Erythroblast (primary cell): ENCODE results near the gene PRR32.

ENCODE experiments used
- GATA1 ChIP-seq: IDR thresholded peaks from 2 replicates; pipeline ENCODE4 v1.6.1; 2011; ENCODE audit warnings: low read depth, mild to moderate bottlenecking, control low read depth, low read length, moderate library complexity
- POLR2A ChIP-seq: IDR thresholded peaks from 2 replicates; pipeline ENCODE4 v1.6.1; 2011; ENCODE audit warnings: mild to moderate bottlenecking, low read length

DNA sequence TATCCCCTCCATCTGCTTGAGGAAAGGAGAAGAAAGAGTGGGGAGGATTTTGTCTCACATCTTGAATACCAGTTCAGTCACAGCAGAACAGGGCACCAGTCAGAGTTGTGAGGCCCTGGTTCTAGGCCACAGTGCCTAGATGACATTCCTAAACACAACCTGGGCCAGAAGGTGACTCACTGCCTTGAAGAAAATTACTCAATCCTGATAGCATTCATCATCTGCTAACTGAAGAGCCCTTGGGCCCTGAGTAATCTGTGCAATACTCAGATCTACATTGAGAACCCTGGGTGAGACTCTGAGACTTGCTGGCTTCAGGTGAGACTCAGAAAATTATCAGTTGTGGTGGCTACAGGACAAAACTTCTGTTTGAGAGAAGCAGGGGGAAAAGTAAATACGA is 20.5 kb upstream of the PRR32 start:
- TF ChIP-seq POLR2A (no peak), GATA1 (no peak)
